HG03103 (cell line): Measurements from ENCODE around the gene BPI.
"Not testable (repeated sequence)": the region's sequence is repeated elsewhere in the genome, so short reads cannot be mapped to it uniquely, and the experiment has no call there.

Experiments
- ATAC-seq: cut with Tn5 transposase; IDR thresholded peaks from one replicate; pipeline ENCODE4 v1.9.1; 2021; ENCODE audit warnings: low read depth; ENCODE audit not compliant: unreplicated experiment

BPI gene

GRCh38 chr20:38326309-38326708, 22.4 kb downstream of the BPI start:
- ATAC-seq: no peak

- no peak for ATAC-seq
Observed at GRCh38 chr20:38330638-38331037, 26.7 kb downstream of the BPI start.

- ATAC-seq: no peak
Observed at GRCh38 chr20:38331245-38331644, 27.3 kb downstream of the BPI start.

DNA sequence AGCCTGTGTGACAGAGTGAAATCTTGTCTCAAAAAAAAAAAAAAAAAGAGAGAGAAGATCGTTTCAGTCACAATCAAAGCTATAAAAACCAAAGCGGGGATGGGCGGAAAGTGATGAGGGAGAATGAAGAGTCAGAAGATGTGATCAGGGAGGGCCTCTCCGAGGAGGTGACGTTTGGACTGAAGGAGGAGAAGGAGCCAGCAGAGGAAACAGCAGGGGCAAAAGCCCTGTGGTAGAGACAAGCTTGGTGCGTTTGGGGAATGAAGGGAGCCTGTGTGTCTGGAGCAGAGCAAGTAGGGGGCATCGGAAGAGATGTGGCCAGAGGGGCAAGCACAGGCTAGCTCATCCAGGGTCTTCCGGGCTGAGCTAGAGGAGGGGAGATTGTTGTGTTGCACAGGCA, 27.9 kb downstream of the BPI start:
- no peak for ATAC-seq

GRCh38 chr20:38334016-38334415, 30.1 kb downstream of the BPI start:
- ATAC-seq: no peak

- no peak for ATAC-seq
Observed at GRCh38 chr20:38336726-38337125, 32.8 kb downstream of the BPI start.

DNA sequence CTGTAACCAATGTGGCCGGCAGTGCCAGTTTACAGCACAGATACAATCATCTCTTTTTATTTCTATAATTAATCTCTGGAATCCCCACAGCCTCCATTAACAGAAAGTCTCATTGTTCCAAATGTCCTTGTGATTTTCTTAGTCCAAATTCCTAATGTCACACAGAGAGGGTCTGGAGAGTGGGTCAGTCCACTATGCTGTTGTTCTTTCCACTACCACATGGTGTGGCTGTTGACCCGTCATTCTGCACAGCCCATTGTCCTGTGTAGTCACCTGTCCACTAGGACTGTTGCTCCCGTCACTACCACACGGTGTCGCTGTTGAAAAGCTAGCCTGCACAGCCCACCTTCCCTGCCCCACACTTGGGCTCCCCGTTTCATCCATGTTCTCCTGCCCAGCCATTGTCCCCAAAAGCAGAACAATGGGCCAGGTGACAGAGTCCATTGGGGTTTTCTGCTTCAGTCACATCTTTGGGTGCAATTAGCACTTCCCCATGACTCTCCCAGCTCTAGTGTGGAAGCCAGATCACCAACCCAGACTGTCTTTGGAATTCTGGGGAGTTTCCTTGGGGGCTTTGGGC, 33.7 kb downstream of the BPI start:
- ATAC-seq: no peak

- no peak for ATAC-seq
Observed at GRCh38 chr20:38338849-38339520, 35.0 kb downstream of the BPI start.

- ATAC-seq: not testable (repeated sequence)
Observed at GRCh38 chr20:38339521-38339896, 35.6 kb downstream of the BPI start.

DNA sequence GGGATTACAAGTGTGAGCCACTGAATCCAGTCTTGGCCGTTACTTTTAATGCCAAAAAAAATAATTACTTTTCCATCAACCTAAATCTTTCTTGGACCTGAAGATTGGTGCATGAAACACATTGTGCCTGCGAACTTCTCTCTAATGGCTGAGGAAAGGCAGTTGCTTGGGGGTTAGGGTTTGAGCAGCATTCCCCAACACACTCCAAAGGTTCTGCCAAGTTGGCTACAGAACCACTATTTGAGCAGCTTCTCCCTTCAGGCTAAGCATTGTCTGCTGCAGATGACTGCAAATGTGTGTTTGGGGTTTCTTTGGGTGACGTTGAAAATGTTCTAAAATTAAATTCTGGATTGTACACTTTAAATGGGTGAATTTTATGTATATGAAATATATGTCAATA, 36.0 kb downstream of the BPI start:
- ATAC-seq: no peak

DNA sequence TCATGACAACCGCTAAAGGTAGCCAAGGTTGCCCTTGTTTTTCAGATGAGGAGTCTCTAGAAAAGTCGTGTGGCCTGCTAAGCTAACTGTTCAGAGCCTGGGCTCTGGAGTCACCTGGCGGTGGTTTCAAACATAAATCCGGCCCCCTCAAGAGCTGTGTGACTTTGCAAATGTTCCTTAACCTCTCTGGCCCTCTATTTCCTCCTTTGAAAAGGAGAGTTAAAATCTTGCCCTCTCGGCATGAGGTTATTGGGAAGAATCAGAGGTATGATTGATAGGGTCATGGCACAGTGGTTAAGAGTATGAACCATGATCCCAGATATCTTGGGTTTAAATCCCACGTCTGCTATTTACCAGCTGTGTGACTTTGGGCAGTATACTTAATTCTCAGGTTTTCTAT, 36.7 kb downstream of the BPI start:
- ATAC-seq: no peak

DNA sequence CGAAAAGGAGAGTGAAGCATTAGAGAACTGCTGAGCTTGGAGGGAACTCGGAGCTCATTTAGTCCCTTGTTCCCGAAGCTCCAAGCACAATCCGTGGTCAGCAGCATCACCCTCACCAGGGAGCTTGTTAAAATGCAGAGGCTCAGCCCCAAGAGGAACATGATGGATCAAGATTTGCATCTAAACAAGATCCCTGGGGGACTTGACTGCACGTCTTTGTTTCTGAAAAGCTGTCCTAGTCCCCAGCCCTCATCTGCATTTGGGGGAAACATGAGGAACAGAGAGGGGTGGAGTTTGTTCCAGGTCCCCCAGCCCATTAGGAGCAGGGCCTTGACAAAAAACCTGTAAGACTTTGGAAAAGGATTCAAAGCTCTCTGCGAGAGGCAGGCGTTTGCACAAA, 38.3 kb downstream of the BPI start:
- no peak for ATAC-seq

DNA sequence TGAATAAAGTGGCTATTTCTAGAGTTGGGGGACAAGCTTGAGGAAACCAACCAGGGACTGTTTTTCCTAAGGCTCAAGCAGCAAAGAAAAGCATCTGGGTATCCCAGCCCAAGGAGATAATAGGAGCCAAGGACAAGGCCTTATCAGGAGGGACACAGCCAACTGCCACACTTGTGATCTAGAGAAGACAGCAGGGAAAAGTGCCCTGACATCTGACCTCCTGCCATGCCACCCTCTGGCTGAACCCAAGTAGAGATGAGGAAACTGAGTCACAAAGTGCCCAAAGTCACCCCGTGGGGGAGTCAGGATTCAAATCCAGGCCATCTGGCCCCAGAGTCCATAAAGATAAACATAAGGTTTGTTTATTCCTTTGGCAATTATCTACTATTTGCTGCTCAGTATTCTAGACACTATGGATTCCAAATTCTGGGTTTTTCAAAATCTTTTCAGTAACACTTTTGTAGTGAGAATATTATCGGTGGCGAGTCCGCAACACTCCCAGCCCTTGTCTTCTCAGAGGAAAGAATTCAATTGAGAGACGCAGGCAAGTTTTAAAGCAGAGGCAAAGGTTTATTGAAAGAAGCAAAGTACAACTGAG, 38.9 kb downstream of the BPI start:
- ATAC-seq: no peak

- no peak for ATAC-seq
Observed at GRCh38 chr20:38343311-38344106, 39.6 kb downstream of the BPI start.

GRCh38 chr20:38344107-38344701, 40.2 kb downstream of the BPI start:
- ATAC-seq: no peak

- no peak for ATAC-seq
Observed at GRCh38 chr20:38345643-38346042, 41.7 kb downstream of the BPI start.

DNA sequence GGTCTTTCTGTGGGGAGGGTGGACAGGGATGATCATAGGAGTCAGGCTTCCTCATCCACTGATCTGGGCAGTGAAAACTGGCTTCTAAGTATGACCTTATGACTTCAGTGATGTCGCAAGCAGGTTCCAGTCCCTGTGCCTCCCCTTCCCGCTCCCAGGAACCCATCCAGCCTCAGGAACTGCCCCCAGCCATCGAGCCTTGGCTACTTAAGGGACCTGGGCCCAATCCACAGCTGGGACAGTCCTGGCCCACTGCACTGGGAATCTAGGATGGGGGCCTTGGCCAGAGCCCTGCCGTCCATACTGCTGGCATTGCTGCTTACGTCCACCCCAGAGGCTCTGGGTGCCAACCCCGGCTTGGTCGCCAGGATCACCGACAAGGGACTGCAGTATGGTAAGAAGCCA, 42.3 kb downstream of the BPI start, which contains the start of gene LBP:
Gene LBP (plus strand): TSS at position 236 of the 405 bp plus-strand sequence. CDS start 35 bp downstream, at position 271.
- ATAC-seq: no peak

DNA sequence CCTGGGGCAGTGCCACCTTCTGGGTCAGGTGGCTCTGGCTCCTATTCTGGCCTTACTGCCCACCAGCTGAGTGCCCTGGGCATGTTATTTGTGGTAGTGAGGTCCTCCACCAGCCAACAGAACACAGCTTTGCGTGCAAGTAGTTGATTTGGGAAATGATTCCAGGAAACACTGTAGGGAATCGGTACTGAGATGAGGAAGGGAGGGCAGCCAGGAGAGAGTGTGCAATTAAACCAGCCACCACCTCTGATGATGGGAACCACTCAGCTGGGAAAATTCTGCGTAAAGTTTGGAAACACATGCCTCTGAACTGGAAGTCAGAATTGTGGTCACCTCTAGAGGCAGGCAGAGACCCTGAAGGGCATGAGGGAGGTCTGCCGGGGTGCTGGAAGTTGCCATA, 42.8 kb downstream of the BPI start:
- no peak for ATAC-seq

DNA sequence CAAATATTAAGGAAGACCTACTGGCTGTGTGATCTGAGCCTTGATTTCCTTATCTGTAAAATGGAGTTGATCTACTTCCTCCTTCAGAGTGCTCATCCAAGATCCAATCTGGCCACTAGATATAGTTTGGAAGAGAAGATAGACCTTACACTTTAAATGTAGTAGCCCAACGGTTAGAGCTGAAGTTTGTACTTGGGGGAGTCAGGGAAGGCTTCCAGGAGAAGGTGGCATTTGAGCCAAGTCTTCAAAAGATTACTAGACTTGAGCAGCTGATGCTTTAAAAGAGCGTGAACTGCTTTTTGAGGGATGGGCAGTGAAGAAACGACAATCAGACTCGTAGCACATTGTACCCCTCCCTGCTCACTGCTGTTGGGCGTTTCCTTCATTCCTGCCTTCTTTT, 45.9 kb downstream of the BPI start:
- ATAC-seq: no peak

- ATAC-seq: no peak
Observed at GRCh38 chr20:38350879-38351775, 47.2 kb downstream of the BPI start.
